DOHH2 (cell line): ENCODE results near the gene TOMM40.
"Not testable (repeated sequence)": the region's sequence is repeated elsewhere in the genome, so short reads cannot be mapped to it uniquely, and the experiment has no call there.

Experiments used
- H3F3A ChIP-seq: fragments of 200-600 bp; sonication (generic), shearing (Covaris generic); 2 replicates; pipeline ENCODE4 v1.6.0; 2016; ENCODE audit warnings: antibody characterized with exemption, mild to moderate bottlenecking; ENCODE audit not compliant: control insufficient read depth, insufficient read depth
- H3K27ac ChIP-seq: fragments of 200-600 bp; sonication (generic); 2 replicates; pipeline ENCODE4 v1.5.1; 2014; ENCODE audit warnings: low read depth, mild to moderate bottlenecking, low read length, moderate library complexity
- H3K27me3 ChIP-seq: fragments of 200-600 bp; sonication (generic); 2 replicates; pipeline ENCODE4 v1.6.1; 2014; ENCODE audit warnings: mild to moderate bottlenecking, low read length, mixed read lengths; ENCODE audit not compliant: control insufficient read depth
- H3K36me3 ChIP-seq: fragments of 200-600 bp; sonication (generic); 2 replicates; pipeline ENCODE4 v1.6.1; 2014; ENCODE audit warnings: mild to moderate bottlenecking, low read length, moderate library complexity, mixed read lengths; ENCODE audit not compliant: control insufficient read depth
- H3K4me1 ChIP-seq: fragments of 200-600 bp; sonication (generic); 2 replicates; pipeline ENCODE4 v1.6.1; 2014; ENCODE audit warnings: mild to moderate bottlenecking, low read length, mixed read lengths; ENCODE audit not compliant: control insufficient read depth
- H3K4me2 ChIP-seq: fragments of 200-600 bp; sonication (generic); 2 replicates; pipeline ENCODE4 v1.6.0; 2014; ENCODE audit warnings: mild to moderate bottlenecking, low read length, moderate library complexity
- H3K4me3 ChIP-seq: fragments of 200-600 bp; sonication (generic); 2 replicates; pipeline ENCODE4 v1.5.1; 2014; ENCODE audit warnings: mild to moderate bottlenecking, low read length, mixed read lengths
- H3K79me2 ChIP-seq: fragments of 200-600 bp; sonication (generic); 2 replicates; pipeline ENCODE4 v1.6.1; 2014; ENCODE audit warnings: mild to moderate bottlenecking, low read length, mixed read lengths; ENCODE audit not compliant: control insufficient read depth
- H3K9me2 ChIP-seq: fragments of 200-600 bp; sonication (generic); replicated peaks from 2 replicates; pipeline ENCODE4 v1.6.1; 2014; ENCODE audit warnings: mild to moderate bottlenecking, low read length, mixed read lengths; ENCODE audit not compliant: control insufficient read depth
- H3K9me3 ChIP-seq: fragments of 200-600 bp; sonication (generic); 2 replicates; pipeline ENCODE4 v1.6.1; 2014; ENCODE audit warnings: antibody characterized with exemption, low read length, mixed read lengths; ENCODE audit not compliant: control insufficient read depth, insufficient read depth
- H4K20me1 ChIP-seq: fragments of 200-600 bp; sonication (generic); 2 replicates; pipeline ENCODE4 v1.6.0; 2014; ENCODE audit warnings: low read depth, mild to moderate bottlenecking, antibody characterized with exemption, low read length, moderate library complexity; ENCODE audit not compliant: control insufficient read depth, insufficient read depth
- CTCF ChIP-seq: fragments of 200-600 bp; sonication (generic); IDR thresholded peaks from one replicate; pipeline ENCODE4 v1.5.1; 2014; ENCODE audit warnings: antibody characterized with exemption, mild to moderate bottlenecking, low read depth, low read length; ENCODE audit not compliant: poor library complexity, severe bottlenecking
- EZH2phosphoT487 ChIP-seq: fragments of 200-600 bp; sonication (generic); IDR thresholded peaks from 2 replicates; pipeline ENCODE4 v1.6.1; 2017; ENCODE audit warnings: borderline replicate concordance, mild to moderate bottlenecking, antibody characterized with exemption, low read length, moderate library complexity, mixed read lengths

TOMM40 gene

GRCh38 chr19:44924243-44924725 lies 33.2 kb downstream of the TOMM40 start:
- TF ChIP-seq EZH2phosphoT487, result no peak
- Histone ChIP-seq H3K4me2 (no peak overlapping the region), H3K9me2 (no peaks in the 10 kb centered on the region), H3K4me1 (no peaks in the 10 kb centered on the region), H4K20me1 (no peaks in the 10 kb centered on the region), H3K27me3 (peaks cover 26% of the 10 kb centered on the region), H3K9me3 (no peaks in the 10 kb centered on the region), H3K4me3 (no peak overlapping the region), H3K27ac (no peak overlapping the region), H3K36me3 (no peaks in the 10 kb centered on the region), H3K79me2 (no peaks in the 10 kb centered on the region), H3F3A (no peaks in the 10 kb centered on the region)

GRCh38 chr19:44925114-44925891 lies 34.2 kb downstream of the TOMM40 start:
- Histone ChIP-seq H4K20me1 (no peaks in the 10 kb centered on the region), H3K79me2 (no peaks in the 10 kb centered on the region), H3K9me2 (no peaks in the 10 kb centered on the region), H3K27me3 (peaks cover 26% of the 10 kb centered on the region), H3F3A (no peaks in the 10 kb centered on the region), H3K4me3 (no peak overlapping the region), H3K27ac (no peak overlapping the region), H3K4me1 (no peaks in the 10 kb centered on the region), H3K9me3 (no peaks in the 10 kb centered on the region), H3K4me2 (no peak overlapping the region), H3K36me3 (no peaks in the 10 kb centered on the region)
- TF ChIP-seq EZH2phosphoT487 (no peak), CTCF (no peak)

GRCh38 chr19:44926245-44927077 lies 35.4 kb downstream of the TOMM40 start:
- not testable (repeated sequence) for H3K9me3 ChIP-seq, H3K4me1 ChIP-seq, H4K20me1 ChIP-seq, H3K4me2 ChIP-seq, H3K79me2 ChIP-seq, H3K4me3 ChIP-seq, H3K27ac ChIP-seq, H3K36me3 ChIP-seq, H3K9me2 ChIP-seq, H3F3A ChIP-seq
- peaks cover 26% of the 10 kb centered on the region for H3K27me3 ChIP-seq

GRCh38 chr19:44927746-44928145 lies 36.7 kb downstream of the TOMM40 start:
- Histone ChIP-seq H3K27ac (no peak overlapping the region), H3K36me3 (no peaks in the 10 kb centered on the region), H3K4me2 (no peak overlapping the region), H3K4me3 (no peak overlapping the region), H3K9me2 (no peaks in the 10 kb centered on the region), H4K20me1 (no peaks in the 10 kb centered on the region), H3K9me3 (no peaks in the 10 kb centered on the region), H3K4me1 (no peaks in the 10 kb centered on the region), H3F3A (no peaks in the 10 kb centered on the region), H3K27me3 (peaks cover 26% of the 10 kb centered on the region), H3K79me2 (no peaks in the 10 kb centered on the region)
- TF ChIP-seq EZH2phosphoT487 (no peak), CTCF (no peak)
